Panc1 (cell line): ENCODE data around the gene CHAF1A. TPM values are rescaled to one million over a fixed set of nuclear protein-coding genes. Genes with fewer than 3 reads are reported as not detected.

Experiments
- ATAC-seq: fragments of 200-7000 bp; cut with Tn5 transposase; 2 replicates; pipeline ENCODE4 v1.9.1; 2020; ENCODE audit warnings: mild to moderate bottlenecking, moderate library complexity
- BruUV-seq: library from RNA; stranded (reverse); fragments of 400-500 nt; replicated peaks from 2 replicates; lab custom pipeline; 2021; lab: Mats Ljungman, UMichigan
- CTCF ChIA-PET: fragments of 300-600 bp; sonication (Branson Sonifier 250); formaldehyde crosslinking; loops from one replicate; lab custom pipeline; 2022; ENCODE audit warnings: antibody characterized with exemption; lab: Charles Lee
- POLR2A ChIA-PET: fragments of 300-600 bp; sonication (Branson Sonifier 250); formaldehyde crosslinking; loops from one replicate; lab custom pipeline; 2022; ENCODE audit warnings: antibody characterized with exemption; lab: Charles Lee
- DNase-seq: peaks from one replicate; pipeline ENCODE4 v3.0.0-alpha.2; 2010; ENCODE audit warnings: low read depth, low spot score
- H3K27ac ChIP-seq: 2 replicates; pipeline ENCODE4 v1.5.1; 2011; ENCODE audit warnings: mild to moderate bottlenecking, low read length, inconsistent platforms
- H3K27me3 ChIP-seq: fragments of 200-500 bp; sonication (Bioruptor generic); 2 replicates; pipeline ENCODE4 v1.6.0; 2014; ENCODE audit warnings: low read length, inconsistent platforms; ENCODE audit not compliant: control insufficient read depth, insufficient read depth
- H3K36me3 ChIP-seq: fragments of 200-500 bp; sonication (Bioruptor generic); 2 replicates; pipeline ENCODE4 v1.5.1; 2014; ENCODE audit warnings: inconsistent platforms, mild to moderate bottlenecking, low read length, moderate library complexity; ENCODE audit not compliant: control insufficient read depth, insufficient read depth
- H3K4me1 ChIP-seq: 2 replicates; pipeline ENCODE4 v1.5.1; 2011; ENCODE audit warnings: inconsistent platforms, mild to moderate bottlenecking, low read length, moderate library complexity; ENCODE audit not compliant: control insufficient read depth, insufficient read depth
- H3K4me3 ChIP-seq, 2 experiments: 2 replicates each; pipeline ENCODE4 v1.5.1; 2011 to 2012; ENCODE audit warnings: low read depth in 2 of 2, low read length in 2 of 2, mild to moderate bottlenecking in 2 of 2, inconsistent platforms in 1 of 2, moderate library complexity in 1 of 2
- H3K9me3 ChIP-seq: fragments of 200-500 bp; sonication (Bioruptor generic); 2 replicates; pipeline ENCODE4 v1.5.1; 2014; ENCODE audit warnings: low read depth, mild to moderate bottlenecking, inconsistent platforms, low read length, moderate library complexity; ENCODE audit not compliant: control insufficient read depth, insufficient read depth
- POLR2AphosphoS5 ChIP-seq: IDR thresholded peaks from 2 replicates; pipeline ENCODE4 v1.6.1; 2012; ENCODE audit warnings: mild to moderate bottlenecking, low read depth, low read length, moderate library complexity
- SIN3A ChIP-seq: IDR thresholded peaks from 2 replicates; pipeline ENCODE4 v1.6.1; 2012; ENCODE audit warnings: low read depth, mild to moderate bottlenecking, low read length, moderate library complexity, borderline replicate concordance; ENCODE audit not compliant: insufficient read depth
- in situ Hi-C: cut with HindIII; loops from 2 replicates; pipeline ENCODE4 v1.10.0; 2016; ENCODE audit warnings: low sequenced_read_pairs, low pct_unique_long_range_greater_than_20kb
- intact Hi-C: fragments of 100-400 bp; cut with micrococcal nuclease; formaldehyde crosslinking; loops from one replicate; pipeline ENCODE4 v1.10.0; 2022; ENCODE audit not compliant: unreplicated experiment
- total RNA-seq: library from RNA; stranded (reverse); gene quantifications from one replicate; pipeline ENCODE4 v1.2.1, GENCODE V29; 2021; ENCODE audit not compliant: unreplicated experiment
- TF ChIP-seq, protein P1 (sequence below), 2 experiments: IDR thresholded peaks; 2 replicates each; pipeline ENCODE4 v1.6.1; 2011 to 2012; ENCODE audit warnings: low read depth in 2 of 2, control low read depth in 1 of 2, low read length in 1 of 2, mild to moderate bottlenecking in 1 of 2, moderate library complexity in 1 of 2; ENCODE audit not compliant: insufficient read depth in 1 of 2
- TF ChIP-seq, protein P2 (sequence below): fragments of 450-650 bp; IDR thresholded peaks from 2 replicates; pipeline ENCODE4 v1.5.1; 2017; ENCODE audit warnings: mild to moderate bottlenecking

Gene CHAF1A
- total RNA-seq, 1 experiment from 2014 or later: 45.4 TPM

DNA sequence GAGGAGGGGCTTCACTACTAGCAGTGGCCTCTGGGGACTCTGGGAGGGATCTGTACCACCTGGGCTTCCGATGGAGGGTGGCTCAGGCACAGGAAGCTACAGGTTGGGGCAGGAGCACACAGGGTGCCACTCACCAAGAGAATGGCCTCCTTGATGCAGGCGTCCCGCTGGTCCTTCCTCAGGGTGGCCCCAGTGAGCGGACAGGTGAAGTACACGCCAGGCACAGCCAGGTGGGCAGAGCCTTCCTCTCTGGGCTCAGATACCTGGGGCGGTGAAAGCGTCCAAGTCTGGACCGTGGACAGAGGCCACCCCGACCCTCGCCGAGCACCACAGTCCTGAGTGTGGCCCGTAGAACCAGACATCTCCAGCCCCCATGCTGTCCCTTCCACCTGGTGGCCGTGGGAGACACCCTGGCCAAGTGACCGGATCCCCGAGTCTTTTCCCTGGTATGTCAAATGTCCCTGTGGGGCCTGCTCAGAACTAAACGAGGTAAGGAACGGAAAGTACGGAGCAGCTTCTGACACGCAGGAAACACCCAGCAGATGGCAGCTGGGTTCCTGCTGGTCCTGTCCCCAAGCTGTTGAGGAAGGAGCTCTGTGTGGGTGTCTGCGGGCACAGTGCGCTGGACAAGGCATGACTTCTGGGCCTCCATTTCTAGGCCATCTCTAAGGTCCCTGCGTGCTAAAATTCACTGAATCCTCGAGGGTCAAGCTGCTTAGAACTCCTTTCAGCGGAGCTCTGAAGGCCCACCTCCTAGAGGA is 50.0 kb downstream of the CHAF1A start:
- Histone ChIP-seq H3K27ac (no peak overlapping the region), H3K27me3 (no peaks in the 10 kb centered on the region), H3K9me3 (no peaks in the 10 kb centered on the region), H3K4me1 (no peaks in the 10 kb centered on the region), H3K4me3 (no peak overlapping the region), H3K36me3 (no peaks in the 10 kb centered on the region)
- ChIA-PET CTCF (no interaction called here), POLR2A (no interaction called here)
- TF ChIP-seq POLR2AphosphoS5: no peak
- TF ChIP-seq, protein P1, sequence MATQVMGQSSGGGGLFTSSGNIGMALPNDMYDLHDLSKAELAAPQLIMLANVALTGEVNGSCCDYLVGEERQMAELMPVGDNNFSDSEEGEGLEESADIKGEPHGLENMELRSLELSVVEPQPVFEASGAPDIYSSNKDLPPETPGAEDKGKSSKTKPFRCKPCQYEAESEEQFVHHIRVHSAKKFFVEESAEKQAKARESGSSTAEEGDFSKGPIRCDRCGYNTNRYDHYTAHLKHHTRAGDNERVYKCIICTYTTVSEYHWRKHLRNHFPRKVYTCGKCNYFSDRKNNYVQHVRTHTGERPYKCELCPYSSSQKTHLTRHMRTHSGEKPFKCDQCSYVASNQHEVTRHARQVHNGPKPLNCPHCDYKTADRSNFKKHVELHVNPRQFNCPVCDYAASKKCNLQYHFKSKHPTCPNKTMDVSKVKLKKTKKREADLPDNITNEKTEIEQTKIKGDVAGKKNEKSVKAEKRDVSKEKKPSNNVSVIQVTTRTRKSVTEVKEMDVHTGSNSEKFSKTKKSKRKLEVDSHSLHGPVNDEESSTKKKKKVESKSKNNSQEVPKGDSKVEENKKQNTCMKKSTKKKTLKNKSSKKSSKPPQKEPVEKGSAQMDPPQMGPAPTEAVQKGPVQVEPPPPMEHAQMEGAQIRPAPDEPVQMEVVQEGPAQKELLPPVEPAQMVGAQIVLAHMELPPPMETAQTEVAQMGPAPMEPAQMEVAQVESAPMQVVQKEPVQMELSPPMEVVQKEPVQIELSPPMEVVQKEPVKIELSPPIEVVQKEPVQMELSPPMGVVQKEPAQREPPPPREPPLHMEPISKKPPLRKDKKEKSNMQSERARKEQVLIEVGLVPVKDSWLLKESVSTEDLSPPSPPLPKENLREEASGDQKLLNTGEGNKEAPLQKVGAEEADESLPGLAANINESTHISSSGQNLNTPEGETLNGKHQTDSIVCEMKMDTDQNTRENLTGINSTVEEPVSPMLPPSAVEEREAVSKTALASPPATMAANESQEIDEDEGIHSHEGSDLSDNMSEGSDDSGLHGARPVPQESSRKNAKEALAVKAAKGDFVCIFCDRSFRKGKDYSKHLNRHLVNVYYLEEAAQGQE (IDR thresholded peaks at IDR 0.05; ENCODE audit: insufficient read depth in 1 of 2, low read depth in 2 of 2, low read length in 1 of 2): no peak
- TF ChIP-seq, protein P2, sequence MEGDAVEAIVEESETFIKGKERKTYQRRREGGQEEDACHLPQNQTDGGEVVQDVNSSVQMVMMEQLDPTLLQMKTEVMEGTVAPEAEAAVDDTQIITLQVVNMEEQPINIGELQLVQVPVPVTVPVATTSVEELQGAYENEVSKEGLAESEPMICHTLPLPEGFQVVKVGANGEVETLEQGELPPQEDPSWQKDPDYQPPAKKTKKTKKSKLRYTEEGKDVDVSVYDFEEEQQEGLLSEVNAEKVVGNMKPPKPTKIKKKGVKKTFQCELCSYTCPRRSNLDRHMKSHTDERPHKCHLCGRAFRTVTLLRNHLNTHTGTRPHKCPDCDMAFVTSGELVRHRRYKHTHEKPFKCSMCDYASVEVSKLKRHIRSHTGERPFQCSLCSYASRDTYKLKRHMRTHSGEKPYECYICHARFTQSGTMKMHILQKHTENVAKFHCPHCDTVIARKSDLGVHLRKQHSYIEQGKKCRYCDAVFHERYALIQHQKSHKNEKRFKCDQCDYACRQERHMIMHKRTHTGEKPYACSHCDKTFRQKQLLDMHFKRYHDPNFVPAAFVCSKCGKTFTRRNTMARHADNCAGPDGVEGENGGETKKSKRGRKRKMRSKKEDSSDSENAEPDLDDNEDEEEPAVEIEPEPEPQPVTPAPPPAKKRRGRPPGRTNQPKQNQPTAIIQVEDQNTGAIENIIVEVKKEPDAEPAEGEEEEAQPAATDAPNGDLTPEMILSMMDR: no peak
- ATAC-seq: no peak
- intact Hi-C loops (no loop called here), in situ Hi-C loops (no loop called here)
- DNase-seq: no peak
- BruUV-seq: no TSS peak

DNA sequence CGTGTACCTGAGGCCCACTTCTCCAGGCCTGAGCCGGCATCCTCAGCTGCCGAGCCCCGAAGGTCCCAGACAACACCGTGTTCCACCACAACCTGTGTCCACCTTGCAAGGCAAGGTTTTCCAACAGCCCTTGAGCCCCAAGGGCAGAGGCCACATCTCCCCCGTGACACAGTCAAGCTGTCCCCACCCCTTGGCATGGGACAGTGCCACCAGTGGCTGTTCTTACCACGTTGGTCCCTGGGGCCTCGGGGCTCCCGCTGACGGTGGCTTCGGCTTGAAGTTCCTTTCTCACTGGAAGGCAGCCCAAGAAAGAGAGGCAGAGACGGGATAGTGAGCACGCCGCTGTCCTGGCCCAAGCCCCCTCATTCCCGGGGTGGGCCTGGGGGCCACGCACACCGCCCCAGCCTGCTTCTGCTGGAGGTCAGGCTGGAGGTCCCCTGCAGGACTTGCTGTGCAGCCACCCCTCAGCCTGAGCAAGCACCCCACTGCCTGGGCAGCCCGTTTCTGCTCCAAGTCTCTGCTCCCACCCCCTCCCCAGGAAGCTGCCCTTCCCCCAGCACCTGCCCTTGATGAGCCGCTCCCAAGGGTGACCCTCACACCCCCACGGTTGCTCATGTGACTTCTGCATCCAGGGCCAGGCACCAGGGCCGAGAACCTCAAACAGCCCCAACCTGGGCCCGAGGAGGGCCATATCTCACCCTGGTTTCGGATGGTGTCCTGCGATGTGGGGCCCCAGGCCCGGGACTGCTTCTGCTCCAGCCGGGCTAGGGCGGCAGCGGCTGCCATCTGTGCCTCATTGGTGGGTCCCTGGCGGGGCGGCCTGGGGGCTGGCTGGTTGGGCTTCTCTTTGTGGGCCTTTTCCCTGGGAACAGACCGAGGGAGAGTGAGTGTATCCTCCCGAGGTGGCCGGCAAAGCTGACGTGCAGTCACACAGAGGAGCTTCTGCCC is 51.1 kb downstream of the CHAF1A start:
- DNase-seq (no peak), ATAC-seq (no peak)
- BruUV-seq: no TSS peak
- Histone ChIP-seq H3K27ac (no peak overlapping the region), H3K9me3 (no peaks in the 10 kb centered on the region), H3K36me3 (no peaks in the 10 kb centered on the region), H3K4me3 (no peak overlapping the region), H3K27me3 (no peaks in the 10 kb centered on the region), H3K4me1 (no peaks in the 10 kb centered on the region)
- intact Hi-C loops (no loop called here), in situ Hi-C loops (no loop called here)
- ChIA-PET CTCF (no interaction called here), POLR2A (no interaction called here)
- TF ChIP-seq, protein P2: no peak
- TF ChIP-seq SIN3A: no peak
